ENCODE data around the gene CLOCK.

The CLOCK gene

DNA sequence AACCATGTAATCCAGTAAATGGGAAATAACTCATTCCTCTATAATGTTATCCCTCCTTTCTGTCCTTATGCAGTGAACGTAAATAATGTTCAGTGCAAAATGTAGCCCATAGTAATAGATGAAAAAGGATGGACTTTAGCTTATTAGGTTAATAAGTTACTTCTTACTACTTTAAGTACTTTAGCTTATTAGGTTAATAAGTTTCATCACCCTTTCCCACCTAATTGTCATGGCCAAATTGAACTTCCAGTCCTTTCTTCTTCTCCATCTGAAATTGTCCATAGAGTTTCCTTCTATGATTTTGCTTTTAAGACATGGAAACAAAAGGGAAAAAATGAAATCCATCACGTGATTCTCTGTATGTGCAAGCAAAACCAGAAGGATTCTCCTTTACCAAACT is 166.1 kb downstream of the CLOCK start:
- no peak for DNase-seq (ENCODE audit: low read depth)

DNA sequence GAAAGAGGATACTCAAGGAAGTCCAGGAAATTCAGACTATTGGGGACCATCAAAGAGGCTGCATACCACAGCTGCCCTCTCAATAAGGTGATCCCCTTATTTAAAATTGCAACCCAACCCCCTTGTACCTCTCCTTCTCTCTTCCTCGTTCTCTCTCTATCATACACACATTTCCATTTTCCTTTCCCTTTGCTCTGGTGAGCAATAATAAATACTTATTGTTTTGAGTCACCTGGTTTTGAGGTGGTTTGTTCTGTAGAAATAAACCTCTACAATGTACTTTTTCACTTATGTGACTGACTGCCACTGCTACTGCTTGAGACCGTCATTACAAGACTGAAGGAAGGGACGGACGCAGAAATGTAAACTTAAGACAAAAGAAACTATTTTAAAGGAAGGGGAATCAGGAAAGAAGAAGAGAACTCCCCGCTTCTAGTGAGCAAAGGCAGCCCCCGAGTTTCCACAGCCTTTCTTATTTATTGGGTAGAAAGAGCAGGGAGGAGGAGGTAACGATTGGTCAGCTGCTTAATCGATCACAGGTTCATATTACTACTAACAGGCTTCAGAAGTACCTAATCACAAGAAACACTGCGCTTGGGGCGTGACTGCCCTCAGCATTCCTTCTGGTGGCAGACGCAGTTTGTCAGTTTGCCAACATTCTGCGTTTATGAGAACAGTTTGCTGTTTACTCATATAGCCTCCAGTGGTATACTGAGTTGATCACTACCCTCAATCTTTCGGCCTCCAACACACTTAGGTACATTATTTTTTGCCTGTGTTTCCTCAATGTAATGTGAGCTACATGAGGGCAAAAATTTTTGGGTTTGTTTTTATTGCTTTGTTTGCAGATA is 167.9 kb downstream of the CLOCK start:
- DNase-seq (ENCODE audit: low read depth), result peak; percentile 81

Measured in EH (cell line).